Ovary (tissue), 9 donors: ENCODE measurements around the gene FOXP1. TPM values are rescaled to one million over a fixed set of nuclear protein-coding genes. Genes with fewer than 3 reads are reported as not detected.

ENCODE experiments used
- DNase-seq, 5 donors: peaks; one replicate each; pipeline ENCODE4 v3.0.0-alpha.2; 2019 to 2020
- H3K27ac ChIP-seq, 2 donors: fragments of 200-600 bp; one replicate each; pipeline versions ENCODE4 v1.5.1 to v1.8.0; 2019 to 2022
- H3K27me3 ChIP-seq: fragments of 200-600 bp; one replicate; pipeline ENCODE4 v1.8.0; 2022
- H3K36me3 ChIP-seq: fragments of 200-600 bp; sonication (generic); one replicate; pipeline ENCODE4 v1.5.1; 2019
- H3K4me1 ChIP-seq: one replicate; pipeline ENCODE4 v1.8.1; 2013; ENCODE audit warnings: mild to moderate bottlenecking, moderate library complexity; ENCODE audit not compliant: insufficient read depth
- H3K4me3 ChIP-seq: fragments of 200-600 bp; sonication (generic); one replicate; pipeline ENCODE4 v1.5.1; 2017
- H3K9me3 ChIP-seq, 2 donors: fragments of 200-600 bp in 1 of 2; sonication (generic) in 1 of 2; one replicate each; pipeline versions ENCODE4 v1.5.1 to v1.8.1; 2013 to 2019; ENCODE audit warnings: mild to moderate bottlenecking in 1 of 2, moderate library complexity in 1 of 2
- EP300 ChIP-seq: sonication (generic); formaldehyde crosslinking; IDR thresholded peaks from one replicate; pipeline ENCODE4 v1.6.1; 2017; ENCODE audit warnings: antibody characterized with exemption
- POLR2A ChIP-seq: fragments of 450-650 bp; IDR thresholded peaks from one replicate; pipeline ENCODE4 v1.6.1; 2017; ENCODE audit warnings: antibody characterized with exemption, mild to moderate bottlenecking, moderate library complexity
- WGBS, 3 donors: extraction: QIAGEN DNeasy Blood & Tissue Kit in 1 of 3; methylation state at CpG; one replicate each; pipeline versions ENCODE4 v1.1.5 to v1.1.7; 2013 to 2017; 5-methylcytosine and 5-hydroxymethylcytosine counted together
- intact Hi-C, 4 donors: fragments of 100-400 bp; cut with DNase I; formaldehyde crosslinking; loops; one replicate each; pipeline versions ENCODE4 v1.11.0 to v1.15.1; 2022 to 2023
- polyA plus RNA-seq, 2 donors: library from polyadenylated mRNA; stranded (reverse); fragments of 200-250 nt in 1 of 2; fragments of 350-450 nt in 1 of 2; fragmentation: Illumina TruSeq in 1 of 2; extraction: RNeasy Lipid Tissue Mini Kit (QIAGEN cat#74804) in 1 of 2; gene quantifications; one replicate each; pipeline ENCODE4 v1.2.3, GENCODE V29; 2013 to 2014
- total RNA-seq, 7 donors: library from RNA; depleted of rRNA in 2 of 7; stranded (reverse); fragments of >200 nt in 2 of 7; fragmentation: NEBNext Ultra II Directional in 3 of 7; extraction: Animal tissue kit (Norgen Biotek cat#: 25700) in 3 of 7; gene quantifications; one replicate each; pipeline versions ENCODE4 v1.1.0 to v1.2.4, GENCODE V29; 2016 to 2023
- TF ChIP-seq, protein P1 (sequence below), 3 donors: fragments of 450-650 bp in 2 of 3; fragments of 200-600 bp in 1 of 3; IDR thresholded peaks; one replicate each; pipeline versions ENCODE4 v1.5.1 to v1.8.0; 2016 to 2022; ENCODE audit warnings: antibody characterized with exemption in 3 of 3, mild to moderate bottlenecking in 1 of 3
- donor health status: DM: no; HTN: no; CAD: no; lungs with moderate emphysema.
- donor health status: DM: no; HTN: no; CAD: no.
- donor health status: Bipolar disorder and iron deficiency.
- donor health status: DM: yes; HTN: yes; CAD: no.
- donor health status: DM: no; HTN: no; CAD: no.
- donor health status: DM: yes; HTN: yes; CAD: no.

The FOXP1 gene
- total and polyA plus RNA-seq, 9 donors, result 31.7 to 126 (median 114) TPM

DNA sequence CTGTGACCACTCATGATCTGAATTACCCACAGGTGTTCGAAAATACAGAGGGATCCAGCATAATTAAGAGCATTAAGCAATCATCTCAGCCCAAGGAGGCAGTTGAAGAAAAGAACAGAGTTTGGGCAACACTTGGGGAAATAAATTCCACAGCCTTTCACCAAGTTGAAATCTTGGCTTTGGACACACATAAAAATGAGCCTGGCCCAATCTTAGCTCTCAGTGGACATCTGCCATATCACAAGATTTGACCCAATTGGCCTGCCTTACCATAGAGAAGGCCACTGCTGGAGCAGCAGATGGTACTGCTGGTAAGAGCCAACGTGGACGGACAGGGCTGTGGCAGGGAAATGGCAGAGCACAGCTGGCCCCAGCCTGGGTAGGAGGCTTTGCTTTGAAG is 13.0 kb downstream of the FOXP1 start:
- DNase-seq, result no peak
- H3K27ac ChIP-seq, result no peak overlapping the region
- H3K4me1 ChIP-seq, result no peaks in the 10 kb centered on the region

GRCh38 chr3:71568207-71568606 is 15.3 kb downstream of the FOXP1 start:
- no peaks in the 10 kb centered on the region for H3K36me3 ChIP-seq
- no peak overlapping the region for H3K27ac ChIP-seq
- no peaks in the 10 kb centered on the region for H3K27me3 ChIP-seq
- TF ChIP-seq, protein P1, sequence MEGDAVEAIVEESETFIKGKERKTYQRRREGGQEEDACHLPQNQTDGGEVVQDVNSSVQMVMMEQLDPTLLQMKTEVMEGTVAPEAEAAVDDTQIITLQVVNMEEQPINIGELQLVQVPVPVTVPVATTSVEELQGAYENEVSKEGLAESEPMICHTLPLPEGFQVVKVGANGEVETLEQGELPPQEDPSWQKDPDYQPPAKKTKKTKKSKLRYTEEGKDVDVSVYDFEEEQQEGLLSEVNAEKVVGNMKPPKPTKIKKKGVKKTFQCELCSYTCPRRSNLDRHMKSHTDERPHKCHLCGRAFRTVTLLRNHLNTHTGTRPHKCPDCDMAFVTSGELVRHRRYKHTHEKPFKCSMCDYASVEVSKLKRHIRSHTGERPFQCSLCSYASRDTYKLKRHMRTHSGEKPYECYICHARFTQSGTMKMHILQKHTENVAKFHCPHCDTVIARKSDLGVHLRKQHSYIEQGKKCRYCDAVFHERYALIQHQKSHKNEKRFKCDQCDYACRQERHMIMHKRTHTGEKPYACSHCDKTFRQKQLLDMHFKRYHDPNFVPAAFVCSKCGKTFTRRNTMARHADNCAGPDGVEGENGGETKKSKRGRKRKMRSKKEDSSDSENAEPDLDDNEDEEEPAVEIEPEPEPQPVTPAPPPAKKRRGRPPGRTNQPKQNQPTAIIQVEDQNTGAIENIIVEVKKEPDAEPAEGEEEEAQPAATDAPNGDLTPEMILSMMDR (IDR thresholded peaks at IDR 0.05), result no peak
- TF ChIP-seq EP300, result no peak
- TF ChIP-seq POLR2A, result no peak
- H3K9me3 ChIP-seq, result no peaks in the 10 kb centered on the region
- DNase-seq, result no peak
- no peaks in the 10 kb centered on the region for H3K4me1 ChIP-seq
- H3K4me3 ChIP-seq, result no peak overlapping the region
- intact Hi-C loops, result no loop called here

More for the DNA sequence above, 13.0 kb downstream of the FOXP1 start:
- Histone ChIP-seq H3K4me3 (no peak overlapping the region), H3K27me3 (no peaks in the 10 kb centered on the region), H3K9me3 (no peaks in the 10 kb centered on the region), H3K36me3 (no peaks in the 10 kb centered on the region)
- 90 to 98% (median 97%) methylated on average over 3 of the region's 3 CpGs for WGBS, 3 donors
- TF ChIP-seq EP300 (no peak), POLR2A (no peak)
- TF ChIP-seq, protein P1 (IDR thresholded peaks at IDR 0.05), result no peak
- intact Hi-C loops, result no loop called here

DNA sequence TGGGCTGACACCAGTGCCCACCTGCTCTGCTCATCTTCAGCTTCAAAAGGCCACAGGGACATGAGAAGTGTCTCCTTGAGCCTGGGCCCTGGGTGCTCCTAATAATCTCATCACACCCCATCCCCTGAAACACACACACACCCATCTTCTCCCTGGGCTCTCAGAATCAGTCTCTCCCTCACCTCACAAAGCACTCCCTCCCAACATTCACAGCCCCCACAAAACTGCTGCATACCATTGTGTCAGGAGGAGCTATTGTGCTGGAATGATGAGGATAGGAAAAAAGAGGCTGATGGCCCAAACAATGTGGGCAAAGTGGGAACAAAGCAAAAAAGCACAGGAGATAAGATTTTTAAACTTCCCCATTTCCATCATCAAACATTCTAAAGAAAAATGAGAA is 16.8 kb downstream of the FOXP1 start:
- Histone ChIP-seq H3K36me3 (no peaks in the 10 kb centered on the region), H3K27ac (no peak overlapping the region), H3K4me1 (no peaks in the 10 kb centered on the region), H3K27me3 (no peaks in the 10 kb centered on the region), H3K9me3 (no peaks in the 10 kb centered on the region), H3K4me3 (no peak overlapping the region)
- no peak for DNase-seq
- no peak for TF ChIP-seq EP300
- TF ChIP-seq POLR2A, result no peak
- TF ChIP-seq, protein P1 (IDR thresholded peaks at IDR 0.05), result no peak
- intact Hi-C loops, result no loop called here

DNA sequence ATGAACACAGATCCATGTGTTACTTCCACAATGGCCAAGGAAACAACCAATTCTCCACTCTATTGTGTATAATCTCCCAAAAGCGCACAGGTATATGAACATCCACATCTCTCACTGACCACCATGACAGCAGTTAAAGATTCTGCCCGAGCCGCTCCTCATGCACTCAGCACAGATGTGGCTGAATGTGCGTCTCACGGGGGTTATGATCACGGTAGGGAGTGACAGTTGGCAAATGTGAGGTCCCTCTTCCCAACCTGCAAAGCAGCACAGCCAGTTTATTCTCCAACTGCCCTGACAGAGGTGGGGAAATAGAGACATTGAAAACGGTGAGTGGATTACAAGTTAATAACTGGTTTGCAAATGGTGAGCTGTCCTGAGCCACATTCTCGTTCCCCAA is 17.6 kb downstream of the FOXP1 start:
- Histone ChIP-seq H3K9me3 (no peaks in the 10 kb centered on the region), H3K36me3 (no peaks in the 10 kb centered on the region), H3K27me3 (no peaks in the 10 kb centered on the region), H3K4me1 (no peaks in the 10 kb centered on the region), H3K27ac (no peak overlapping the region), H3K4me3 (no peak overlapping the region)
- TF ChIP-seq EP300, result no peak
- TF ChIP-seq, protein P1 (IDR thresholded peaks at IDR 0.05), result no peak
- TF ChIP-seq POLR2A, result no peak
- 92 to 95% (median 94%) methylated on average over 8 of the region's 8 CpGs for WGBS, 3 donors
- intact Hi-C loops, result no loop called here
- no peak for DNase-seq

- Histone ChIP-seq H3K4me3 (no peak overlapping the region), H3K27ac (no peak overlapping the region), H3K36me3 (no peaks in the 10 kb centered on the region), H3K9me3 (no peaks in the 10 kb centered on the region), H3K27me3 (no peaks in the 10 kb centered on the region), H3K4me1 (no peaks in the 10 kb centered on the region)
- intact Hi-C loops, result no loop called here
- DNase-seq, result no peak
- WGBS, 3 donors, result 87 to 92% (median 89%) methylated on average over 7 of the region's 7 CpGs
- no peak for TF ChIP-seq EP300
- no peak for TF ChIP-seq POLR2A
- TF ChIP-seq, protein P1 (IDR thresholded peaks at IDR 0.05), result no peak
Measured at GRCh38 chr3:71565316-71565715, 18.2 kb downstream of the FOXP1 start.
